Activated CD8-positive, alpha-beta memory T cell treated with anti-CD3 and anti-CD28 coated beads for 1 hour (primary cell): ENCODE results near the gene ZBTB34.

Source experiments
- DNase-seq, 2 donors: peaks; one replicate each; pipeline ENCODE4 v3.0.0-alpha.2; 2020; ENCODE audit warnings: low read depth in 1 of 2; ENCODE audit errors: extremely low read depth in 1 of 2

The ZBTB34 gene

DNA sequence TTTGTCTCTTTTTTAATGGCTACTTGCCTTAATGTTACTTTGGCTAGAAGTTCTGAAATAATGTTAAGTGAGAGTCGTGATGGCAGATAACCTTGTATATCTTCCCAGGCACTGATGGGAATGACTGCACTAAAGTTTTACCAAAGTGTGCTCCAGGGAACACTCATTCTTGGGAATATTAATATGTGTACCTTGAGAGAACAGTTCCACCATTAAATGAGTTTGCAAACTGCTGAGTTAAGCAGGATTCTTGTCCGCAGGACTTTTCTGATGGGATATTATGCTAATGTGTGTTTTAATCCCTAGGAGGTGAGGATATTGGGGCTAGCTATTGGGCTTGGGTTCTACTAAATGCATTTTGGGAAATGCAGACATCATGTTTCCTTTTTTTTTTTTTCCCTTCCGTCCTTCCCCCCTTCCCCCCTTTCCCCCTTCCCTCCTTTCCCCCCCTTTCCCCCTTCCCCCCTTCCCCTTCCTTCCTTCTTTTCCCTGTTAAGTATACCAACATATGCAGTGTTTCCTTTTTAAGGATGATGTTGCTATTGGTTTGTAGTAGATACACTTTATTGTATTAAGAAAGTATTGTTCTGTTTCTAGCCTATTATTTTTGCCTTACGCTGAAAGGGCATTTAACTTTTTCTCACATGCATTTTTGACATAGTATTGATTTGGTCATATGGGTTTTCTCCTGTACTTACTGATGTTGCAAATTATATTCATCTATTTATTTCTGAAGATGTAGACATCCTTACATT, 15.5 kb downstream of the ZBTB34 start:
- DNase-seq, result no peak

DNA sequence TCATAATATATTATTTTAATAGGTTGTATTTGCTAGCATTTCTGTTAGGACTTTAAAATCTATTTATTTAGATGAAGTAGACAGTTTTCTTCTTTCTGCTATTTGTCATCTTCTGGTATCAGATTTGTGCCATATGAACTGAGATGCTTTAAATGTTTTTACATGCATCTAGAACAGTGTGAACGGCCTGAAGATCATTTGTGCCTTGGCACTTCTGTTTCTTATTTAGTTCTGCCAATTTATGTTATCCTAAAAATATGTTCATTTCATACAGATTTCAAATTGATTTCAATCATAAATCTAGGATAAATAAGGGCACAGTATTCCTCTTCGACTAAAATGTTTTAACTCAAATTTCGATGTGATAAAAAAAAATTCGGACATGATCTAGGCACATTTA, 16.1 kb downstream of the ZBTB34 start:
- DNase-seq, result no peak

DNA sequence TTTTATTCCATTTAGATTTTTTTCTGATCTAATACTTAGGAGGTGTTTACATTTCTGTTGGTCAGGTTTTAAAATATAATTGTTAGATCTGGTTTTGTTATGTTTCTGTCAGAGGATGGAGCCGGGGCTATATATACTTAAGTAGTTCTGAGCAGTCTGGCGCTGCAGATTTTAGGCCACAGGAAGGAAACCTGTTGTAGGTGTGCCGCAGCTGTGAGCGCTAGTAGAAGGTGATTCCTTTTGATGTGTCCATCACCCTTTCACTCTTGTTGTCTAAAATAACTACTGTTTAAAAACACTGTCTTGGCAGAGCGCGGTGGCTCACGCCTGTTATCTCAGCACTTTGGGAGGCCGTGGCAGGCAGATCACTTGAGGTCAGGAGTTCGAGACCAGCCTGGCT, 17.0 kb downstream of the ZBTB34 start:
- DNase-seq, result no peak

DNA sequence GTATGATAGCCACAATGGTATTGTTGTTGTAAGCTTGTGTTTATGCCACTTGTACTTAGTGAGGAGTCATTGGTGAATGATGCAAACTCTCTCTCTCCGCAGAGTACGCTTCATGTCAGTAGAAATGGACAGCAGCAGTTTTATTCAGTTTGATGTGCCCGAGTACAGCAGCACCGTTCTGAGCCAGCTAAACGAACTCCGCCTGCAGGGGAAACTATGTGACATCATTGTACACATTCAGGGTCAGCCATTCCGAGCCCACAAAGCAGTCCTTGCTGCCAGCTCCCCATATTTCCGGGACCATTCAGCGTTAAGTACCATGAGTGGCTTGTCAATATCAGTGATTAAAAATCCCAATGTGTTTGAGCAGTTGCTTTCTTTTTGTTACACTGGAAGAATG, 18.8 kb downstream of the ZBTB34 start:
- DNase-seq, result no peak

DNA sequence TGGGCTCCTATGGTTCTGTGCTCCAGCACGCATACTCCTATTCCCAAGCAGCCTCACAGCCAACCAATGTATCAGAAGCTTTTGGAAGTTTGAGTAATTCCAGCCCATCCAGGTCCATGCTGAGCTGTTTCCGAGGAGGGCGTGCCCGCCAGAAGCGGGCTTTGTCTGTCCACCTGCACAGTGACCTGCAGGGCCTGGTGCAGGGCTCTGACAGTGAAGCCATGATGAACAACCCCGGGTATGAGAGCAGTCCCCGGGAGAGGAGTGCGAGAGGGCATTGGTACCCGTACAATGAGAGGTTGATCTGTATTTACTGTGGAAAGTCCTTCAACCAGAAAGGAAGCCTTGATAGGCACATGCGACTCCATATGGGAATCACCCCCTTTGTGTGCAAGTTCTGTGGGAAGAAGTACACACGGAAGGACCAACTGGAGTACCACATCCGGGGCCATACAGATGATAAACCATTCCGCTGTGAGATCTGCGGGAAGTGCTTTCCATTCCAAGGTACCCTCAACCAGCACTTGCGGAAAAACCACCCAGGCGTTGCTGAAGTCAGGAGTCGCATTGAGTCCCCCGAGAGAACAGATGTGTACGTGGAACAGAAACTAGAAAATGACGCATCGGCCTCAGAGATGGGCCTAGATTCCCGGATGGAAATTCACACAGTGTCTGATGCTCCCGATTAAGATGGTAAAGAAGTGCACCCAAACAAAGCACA, 19.9 kb downstream of the ZBTB34 start:
- DNase-seq, result no peak

DNA sequence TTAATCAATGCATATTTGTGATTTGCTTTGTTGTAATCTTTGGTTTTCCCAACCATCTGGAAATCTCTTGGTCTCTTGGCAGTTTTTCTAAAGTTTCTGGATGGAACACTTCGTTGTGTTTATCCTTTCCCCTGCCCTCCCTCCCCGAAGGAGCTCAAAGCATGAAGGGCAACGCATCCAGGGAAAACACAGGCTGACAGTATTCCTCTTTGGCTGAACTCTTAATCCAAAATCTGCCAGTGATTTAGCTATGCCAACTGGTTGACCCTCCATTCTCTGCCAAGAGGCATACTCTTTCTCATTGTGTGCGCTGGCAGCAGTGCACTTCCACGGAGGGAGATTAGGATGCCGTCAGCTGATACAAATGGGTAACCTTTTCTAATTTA, 20.5 kb downstream of the ZBTB34 start:
- no peak for DNase-seq

DNA sequence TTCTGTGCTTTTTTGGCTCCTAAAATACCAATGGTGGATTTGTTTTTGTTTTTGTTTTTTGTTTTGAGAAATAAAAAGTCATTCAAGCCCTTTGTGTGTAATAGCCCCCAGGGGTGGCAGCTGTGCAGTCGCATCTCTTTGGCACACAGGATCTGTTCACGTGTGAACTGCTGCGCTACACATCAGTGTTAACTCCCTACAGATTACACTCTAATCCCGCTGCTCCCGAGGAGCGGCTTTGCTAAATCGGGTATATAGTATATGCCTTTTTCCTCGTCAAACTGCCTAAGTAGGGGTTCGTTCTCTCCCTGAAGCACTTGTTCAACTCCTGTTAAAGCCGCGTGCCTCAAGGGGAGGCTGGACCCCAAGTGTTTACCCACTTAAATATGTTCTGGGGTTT, 22.3 kb downstream of the ZBTB34 start:
- no peak for DNase-seq

DNA sequence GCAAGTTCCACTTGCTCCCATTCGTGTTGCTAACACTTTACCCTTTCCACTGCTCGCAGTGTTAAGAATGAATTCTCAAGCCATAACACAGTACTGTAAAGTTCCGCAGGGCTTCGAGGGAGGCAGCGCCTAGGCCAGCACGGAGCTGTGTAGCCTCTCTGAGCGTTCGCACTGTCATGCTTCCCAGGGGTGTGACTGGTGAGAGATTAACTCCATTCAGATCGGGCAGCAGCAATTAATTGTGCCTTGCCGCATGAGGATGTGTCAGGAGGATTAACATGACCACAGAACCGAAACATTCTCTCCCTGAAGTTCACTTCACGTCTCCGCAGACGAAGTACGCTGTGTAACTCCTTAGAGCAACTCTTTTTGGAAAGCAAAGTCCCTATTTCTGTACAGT, 23.2 kb downstream of the ZBTB34 start:
- no peak for DNase-seq

DNA sequence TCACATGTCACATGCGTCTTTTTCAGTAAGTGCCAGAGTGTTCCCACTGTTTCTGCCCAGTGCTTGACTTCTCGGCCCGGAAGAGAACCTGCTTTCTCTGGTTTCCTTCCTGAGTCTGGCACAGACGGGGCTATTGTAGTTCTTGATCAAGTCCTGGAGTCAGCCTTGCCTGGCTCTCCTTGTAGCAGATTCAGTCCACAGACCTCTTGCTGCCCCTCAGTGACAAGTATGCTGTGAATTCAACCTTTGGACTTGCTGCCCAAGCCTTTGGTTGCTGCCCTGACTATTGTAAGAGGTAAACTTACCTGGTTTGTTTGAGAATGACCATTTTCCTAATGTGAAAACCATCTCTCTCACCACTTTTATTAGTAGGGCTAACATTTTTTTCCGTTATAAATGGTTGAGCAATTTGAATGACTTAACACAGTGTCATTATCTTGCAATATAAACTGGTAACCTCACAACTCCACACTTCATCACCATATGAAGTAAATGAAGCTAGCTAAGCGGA, 24.7 kb downstream of the ZBTB34 start:
- no peak for DNase-seq

DNA sequence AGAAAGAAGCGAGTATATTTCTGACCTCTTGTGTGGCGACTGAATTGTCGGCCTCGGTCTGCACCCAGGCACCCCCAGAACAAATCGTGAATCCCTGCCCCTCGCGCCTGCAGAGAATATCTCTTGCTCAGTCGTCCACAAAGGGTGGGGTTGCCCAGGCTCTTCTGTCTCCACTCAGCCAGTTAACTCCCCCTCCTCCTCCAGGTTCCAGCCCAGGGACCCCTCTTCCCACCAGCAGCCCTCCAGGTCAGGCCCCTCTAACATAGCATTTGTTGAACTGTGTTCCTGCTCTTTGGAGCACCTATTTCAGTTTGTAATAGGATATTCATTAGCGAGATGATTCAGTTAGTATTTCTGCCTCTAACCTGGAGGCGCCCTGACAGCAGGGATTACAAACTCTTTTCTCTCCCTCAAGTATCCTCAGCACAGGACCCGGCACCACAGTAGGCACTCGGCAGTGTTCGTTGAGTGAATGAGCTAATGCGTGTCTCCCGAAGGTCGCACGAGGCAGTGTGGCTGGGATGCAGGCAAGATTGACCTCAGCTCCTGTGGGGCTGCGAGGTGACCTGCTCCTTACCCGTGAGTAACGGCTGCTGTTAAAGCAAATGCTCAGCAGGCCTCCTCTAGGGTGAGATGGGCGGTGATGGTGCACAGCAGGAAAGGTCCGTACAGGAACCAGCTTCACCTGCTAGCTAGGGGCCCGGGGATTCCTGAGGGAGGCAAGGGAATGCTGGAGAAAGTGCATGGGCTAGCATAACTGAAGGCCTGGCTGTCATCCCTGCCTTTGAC, 25.8 kb downstream of the ZBTB34 start:
- no peak for DNase-seq

DNA sequence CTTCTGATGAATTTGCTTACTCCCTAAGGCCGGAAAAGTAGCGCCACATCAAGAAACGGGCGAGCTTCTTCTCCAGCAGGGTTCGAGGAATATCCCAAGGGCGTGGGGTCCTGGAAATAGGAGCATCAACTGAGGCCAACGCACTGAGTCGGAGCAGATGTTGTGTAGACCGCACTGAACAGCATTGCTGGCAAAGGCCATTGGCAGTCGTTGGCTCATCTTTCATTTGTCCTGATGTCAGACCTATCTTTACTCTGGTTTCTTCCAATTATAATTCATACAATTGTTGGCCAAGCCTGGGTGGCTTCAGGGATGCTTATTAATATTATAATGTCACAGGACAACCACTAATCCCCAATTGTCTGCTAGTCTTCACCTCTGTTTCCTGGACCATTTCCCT, 26.5 kb downstream of the ZBTB34 start:
- DNase-seq, result no peak

DNA sequence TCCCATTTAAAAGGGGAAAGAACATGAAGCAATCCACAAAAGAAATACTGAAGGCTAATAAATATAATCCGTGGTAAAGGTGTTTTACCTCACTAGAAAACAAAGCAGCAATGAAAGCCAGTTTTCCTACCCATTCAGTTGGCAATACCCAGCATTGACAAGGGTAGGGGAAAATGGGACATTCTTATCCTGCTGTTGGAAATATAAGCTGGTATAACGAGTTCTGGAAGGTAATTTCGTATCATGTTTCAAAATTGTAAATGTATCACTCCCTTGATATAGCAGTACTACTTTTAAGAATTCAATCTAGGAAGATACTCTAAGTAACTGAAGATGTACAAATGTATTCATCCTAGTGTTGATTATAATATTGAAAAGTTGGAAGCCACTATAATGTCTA, 31.2 kb downstream of the ZBTB34 start:
- no peak for DNase-seq

DNA sequence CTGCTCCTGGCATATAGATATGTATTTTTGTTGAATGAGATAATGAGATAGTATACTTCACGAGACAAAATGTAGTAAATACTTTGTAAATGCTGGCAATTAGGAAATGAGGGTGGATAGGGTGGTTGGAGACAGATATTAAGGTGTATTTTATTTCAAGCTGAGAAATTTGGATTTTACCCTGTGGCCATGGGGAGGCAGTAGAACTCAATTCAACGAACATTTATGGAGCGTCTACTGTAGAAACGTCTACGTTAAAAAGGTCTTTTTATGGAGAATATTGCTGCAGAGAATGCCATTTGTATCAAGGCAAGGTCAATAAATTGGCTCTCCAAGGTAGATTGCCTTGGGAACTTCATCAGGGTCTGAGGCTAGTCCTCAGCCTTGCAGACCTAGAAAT, 32.6 kb downstream of the ZBTB34 start:
- DNase-seq, result no peak

DNA sequence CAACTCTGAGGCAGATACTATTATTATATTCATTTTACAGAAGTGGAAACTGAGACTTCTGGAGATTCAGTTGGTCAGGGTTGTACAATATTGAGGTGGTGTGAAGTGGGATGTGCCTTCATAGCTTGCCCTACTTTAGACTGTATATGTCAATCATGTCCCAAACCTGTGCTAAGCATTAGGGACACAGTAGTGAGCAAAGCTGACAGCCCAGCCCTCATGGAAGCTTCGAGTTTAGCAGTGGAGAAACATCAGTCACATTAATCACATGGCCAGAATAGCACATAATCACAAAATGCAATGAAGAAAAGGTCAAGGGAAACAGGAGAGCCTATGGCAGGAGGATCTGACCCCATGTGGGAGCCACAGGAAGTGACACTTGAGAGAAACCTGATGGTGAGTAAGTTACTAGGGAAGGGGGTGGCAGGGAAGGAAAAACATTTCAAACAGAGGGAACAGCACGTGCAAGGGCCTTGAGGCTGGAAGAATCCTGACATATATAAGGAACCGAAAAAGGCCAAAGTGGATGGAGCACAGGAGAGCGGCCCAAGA, 33.7 kb downstream of the ZBTB34 start:
- no peak for DNase-seq

DNA sequence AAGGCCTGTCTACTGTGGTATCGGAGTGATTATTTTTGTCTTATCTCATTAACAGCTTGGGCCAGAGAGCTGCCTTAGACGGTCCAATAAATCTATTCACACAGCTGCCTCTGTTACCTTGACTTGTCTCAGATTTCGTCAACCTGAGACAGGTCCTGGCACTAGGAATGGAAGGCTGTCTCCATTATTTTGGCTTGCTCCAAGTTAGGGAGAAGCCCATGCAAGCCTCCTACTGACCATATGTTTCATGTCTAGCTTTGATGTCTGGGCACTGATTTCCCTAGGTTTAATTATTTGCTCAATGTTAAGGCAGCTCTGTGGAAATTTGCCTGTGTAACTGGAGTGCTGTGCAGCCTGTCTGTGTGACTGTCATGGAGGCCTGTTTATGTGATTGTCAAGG, 41.8 kb downstream of the ZBTB34 start:
- DNase-seq, result no peak

DNA sequence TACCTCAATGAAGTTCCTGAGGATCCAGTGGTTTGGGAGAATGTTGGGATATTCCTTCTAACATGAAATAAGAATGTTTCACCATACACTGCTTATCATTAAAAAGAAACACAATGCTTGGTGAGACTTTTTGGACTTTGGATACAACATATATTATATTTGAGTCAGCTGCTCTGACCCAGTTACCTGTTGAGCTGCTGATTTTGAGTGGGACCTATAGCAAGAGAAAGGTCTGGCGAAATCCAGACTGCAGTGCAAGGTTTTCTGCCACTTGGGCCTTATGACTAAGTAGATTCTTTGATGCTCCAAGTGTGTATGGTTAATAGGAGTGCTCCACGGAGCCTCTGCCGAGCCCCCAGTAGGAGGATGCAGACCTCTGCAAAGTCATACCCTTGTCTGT, 44.1 kb downstream of the ZBTB34 start:
- DNase-seq, result no peak

DNA sequence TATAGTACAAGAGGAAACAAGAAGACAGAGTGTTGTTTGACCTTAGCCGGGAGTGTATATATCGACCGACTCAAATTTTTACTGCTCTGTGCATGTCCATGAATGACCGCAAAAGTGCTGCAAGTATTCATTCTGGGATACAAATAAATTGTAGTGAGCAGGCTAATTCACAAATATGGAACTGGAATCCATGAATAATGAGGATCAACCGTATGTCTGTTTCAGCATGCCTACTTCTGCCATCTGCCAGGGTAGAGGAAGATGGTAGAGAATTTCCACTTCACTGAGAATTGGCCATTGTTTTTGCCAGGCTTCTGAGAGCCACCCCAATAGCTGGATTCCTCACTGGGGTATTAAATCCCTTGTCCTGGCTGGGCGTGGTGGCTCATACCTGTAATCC, 45.7 kb downstream of the ZBTB34 start:
- no peak for DNase-seq

DNA sequence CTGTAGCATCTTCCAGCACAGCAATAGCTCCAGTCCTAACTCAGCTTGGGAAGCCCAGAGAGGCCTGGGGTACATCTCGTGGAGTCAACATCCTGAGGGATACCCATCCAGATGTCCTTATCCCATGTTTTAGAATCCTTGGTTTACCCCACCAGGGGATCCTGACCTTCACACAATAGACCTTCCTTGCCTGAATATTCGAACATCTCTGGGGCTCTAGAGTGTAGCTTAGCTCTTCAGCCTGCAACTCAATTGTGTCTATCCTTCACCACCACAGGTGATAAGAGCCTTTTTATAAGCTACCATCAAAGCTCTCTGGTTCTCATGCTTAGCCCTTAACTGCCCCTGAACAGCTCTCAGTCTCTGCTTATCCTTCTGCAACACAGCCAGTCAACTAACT, 46.6 kb downstream of the ZBTB34 start:
- no peak for DNase-seq

DNA sequence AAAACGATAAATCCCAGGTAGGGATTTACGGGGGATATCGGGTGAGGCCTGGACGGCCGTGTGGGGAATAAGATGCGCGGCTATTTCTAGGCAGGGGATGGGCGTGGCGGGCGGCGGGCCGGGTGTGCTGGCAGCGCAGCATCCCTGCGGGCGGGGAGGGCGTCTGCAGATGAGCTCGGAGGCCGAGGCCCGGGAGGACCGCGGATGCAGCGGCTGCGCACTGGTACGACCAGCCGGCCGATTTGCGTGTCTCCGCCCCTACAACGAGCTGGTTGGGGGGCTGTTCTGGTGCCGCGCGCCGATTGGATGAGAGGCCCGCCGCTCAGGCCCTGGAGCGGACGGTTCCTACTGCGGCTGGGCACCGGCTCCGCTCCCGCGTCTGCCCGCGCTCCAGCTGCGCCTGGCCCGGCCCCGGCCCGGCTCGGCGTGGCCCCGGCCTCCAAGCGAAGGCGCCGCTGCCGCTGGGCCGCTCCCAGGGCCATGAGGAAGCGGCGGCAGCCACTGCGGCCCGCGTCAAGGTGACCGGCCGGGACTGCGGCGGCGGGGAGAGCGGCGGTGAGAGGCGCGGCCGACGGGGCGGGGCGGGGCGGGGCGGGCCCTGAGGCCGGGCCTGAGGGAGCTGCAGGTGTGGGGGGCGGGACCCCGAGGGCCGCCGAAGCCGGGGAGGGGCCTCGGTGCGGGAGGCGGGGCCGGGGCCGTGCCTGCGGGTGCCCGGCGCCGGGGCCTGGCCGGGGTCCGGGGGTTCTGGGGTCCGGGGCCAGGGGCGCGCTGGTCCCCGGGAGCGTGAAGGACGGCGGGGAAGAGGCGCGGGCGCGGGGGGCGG, 54.2 kb downstream of the ZBTB34 start, which contains the start of gene RALGPS1:
RALGPS1 (plus strand) TSS at position 325 of the 823 bp plus-strand sequence. CDS start 47,508 bp downstream, outside the sequence.
- DNase-seq, result peak; percentile 73 to 78

DNA sequence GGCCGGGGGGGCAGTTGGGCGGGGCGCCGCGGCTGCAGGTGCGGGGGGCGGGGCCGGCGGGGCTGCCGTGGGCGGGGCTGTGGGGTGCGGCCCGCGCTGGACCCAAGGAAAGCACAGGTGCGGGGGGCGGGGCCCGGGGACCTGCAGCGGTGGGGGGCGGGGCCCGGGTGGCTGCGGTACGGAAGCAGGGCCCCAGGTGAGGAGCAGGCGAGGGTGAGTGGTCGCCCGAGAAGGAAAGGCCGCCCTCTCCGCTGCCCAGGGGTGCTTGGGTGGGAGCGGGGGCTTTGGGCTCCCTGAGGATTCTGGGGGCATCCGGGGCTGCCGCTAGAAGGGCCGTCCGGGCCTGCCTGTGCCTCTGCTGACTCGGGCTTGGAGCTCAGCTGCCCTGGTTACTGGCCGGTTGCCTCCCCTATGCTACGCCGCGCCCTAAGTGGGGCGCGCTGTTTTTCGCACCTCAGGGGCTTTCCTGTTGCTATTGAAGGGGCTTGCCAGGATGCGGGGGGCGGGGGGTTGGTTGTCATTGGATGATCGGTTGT, 54.9 kb downstream of the ZBTB34 start:
- peak in 1 of 2 donors; percentile 28 for DNase-seq
